Hypothalamus (tissue), 51 donors: Measurements from ENCODE around the gene FKBP6.
"Not testable (repeated sequence)": the region's sequence is repeated elsewhere in the genome, so short reads cannot be mapped to it uniquely, and the experiment has no call there.

Experiments used
- DNase-seq, 51 donors: peaks; one replicate each; lab custom pipeline; 2025; lab: John Stamatoyannopoulos, UW

Gene FKBP6

DNA sequence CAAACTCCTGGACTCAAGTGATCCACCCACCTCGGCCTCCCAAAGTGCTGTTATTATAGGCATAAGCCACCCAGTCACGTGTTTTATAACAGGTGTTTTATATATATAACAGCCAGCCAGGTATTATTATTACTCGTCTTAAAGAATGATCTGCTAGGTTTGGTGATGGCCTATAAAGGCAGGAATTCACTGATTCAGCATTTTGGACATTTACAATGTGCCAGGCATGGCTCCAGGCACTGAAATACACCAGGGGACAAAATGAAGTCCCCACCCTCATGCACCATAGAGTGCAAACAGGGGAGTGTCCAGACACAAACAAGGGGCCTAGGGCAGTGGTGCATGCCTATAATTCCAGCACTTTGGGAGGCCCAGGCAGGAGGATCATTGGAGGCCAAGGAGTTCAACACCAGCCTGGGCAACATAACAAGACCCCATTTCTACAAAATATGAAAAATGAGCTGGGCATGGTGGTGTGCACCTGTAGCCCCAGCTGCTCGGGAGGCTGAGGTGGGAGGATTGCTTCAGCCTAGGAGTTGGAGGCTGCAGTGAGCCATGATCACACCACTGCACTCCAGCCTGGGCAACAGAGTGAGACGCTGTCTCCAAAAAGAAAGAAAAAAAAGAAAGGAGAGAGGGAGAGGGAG lies 4.4 kb upstream of the FKBP6 start:
- DNase-seq = not testable (repeated sequence)

DNA sequence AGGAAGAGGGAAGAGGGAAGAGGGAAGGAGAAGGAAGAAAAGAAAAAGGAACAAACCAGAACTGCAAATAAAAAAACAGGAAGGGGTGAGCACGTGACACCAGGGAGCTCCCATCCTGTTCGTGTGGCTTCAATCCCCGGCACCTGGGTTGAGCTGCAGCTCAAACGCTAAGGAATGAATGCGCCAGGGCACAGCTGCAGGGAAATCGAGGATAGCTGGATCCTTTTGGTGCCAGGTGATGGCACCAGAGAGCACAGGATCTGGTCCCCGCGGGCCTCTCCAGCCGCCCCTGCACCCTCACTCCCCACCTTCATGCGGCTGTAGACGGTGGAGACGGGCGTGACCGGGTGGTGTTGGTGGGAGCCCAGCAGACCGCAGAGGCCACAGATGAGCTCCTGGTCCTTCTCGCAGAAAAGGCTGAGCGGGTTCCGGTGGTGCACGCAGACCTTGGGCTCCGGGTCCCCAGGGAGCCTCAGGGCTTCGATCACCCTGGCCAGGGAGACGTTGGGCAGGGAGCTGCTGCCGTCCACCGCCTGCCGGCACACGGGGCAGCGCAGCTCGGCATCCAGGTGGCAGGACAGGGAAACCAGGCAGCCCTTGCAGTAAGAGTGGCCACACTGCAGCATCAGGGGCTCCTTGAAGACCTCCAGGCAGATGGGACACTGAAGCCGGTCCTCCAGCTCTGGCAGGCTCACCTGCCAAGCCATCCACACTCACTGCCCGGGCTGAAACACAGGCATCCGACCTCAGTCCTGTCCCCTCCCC lies 3.7 kb upstream of the FKBP6 start:
- DNase-seq = peak in 36 of 51 donors; percentile 1 to 55 (median 32)

DNA sequence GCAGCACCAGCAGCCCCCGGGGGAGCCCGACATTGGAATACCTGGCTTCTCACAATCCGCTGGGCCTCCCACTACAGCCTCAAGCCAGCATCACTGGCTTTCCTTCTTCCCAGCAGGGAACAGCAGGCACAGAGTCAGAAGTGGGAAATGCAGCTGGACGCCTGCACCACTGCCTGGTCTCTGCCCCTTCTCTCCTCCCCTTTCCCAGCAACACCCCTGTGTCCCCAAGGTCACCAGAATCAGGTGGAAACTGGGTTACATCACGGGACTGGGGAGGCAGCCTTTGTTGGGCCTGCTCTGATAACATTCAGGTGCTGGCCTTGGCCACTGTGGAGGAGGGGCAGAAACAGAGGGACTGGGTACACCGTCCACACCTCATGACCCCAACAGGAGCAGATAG lies 2.5 kb upstream of the FKBP6 start:
- not testable (repeated sequence) for DNase-seq

DNA sequence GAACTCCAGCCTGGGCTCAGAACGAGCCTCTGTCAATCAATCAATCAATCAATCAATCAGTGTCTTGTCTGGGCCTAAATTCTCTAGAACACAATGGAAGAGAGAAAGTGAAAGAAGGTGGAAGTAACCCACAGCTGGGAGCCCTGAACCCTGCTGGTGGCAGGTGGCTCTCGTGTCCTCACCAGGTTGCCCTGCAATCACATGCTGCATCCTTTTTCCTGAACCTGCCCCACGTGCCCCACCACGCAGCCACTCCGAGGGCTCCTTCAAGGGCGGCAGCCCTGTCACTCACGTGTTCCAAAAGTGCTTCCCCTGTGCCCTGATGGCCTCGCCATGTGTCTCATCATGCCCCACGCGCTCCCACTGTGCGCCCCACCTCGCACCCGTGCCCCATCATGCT lies 512 bp upstream of the FKBP6 start:
- not testable (repeated sequence) for DNase-seq

DNA sequence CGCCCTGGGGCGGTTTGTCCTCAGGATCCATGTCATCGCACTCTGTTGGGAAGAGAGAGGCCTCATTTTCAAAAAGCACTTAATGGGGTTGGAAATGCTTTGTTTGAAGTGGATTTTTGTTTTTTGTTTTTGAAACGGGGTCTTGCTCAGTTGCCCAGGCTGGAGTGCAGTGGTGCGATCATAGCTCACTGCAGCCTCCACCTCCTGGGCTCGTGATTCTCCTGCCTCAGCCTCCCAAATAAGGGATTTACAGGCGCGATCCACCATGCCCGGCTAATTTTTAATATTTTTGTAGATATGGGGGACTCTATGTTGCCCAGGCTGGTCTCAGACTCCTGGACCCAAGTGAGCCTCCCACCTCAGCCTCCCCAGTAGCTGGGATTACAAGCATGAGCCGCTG lies 735 bp downstream of the FKBP6 start:
- no peak for DNase-seq

DNA sequence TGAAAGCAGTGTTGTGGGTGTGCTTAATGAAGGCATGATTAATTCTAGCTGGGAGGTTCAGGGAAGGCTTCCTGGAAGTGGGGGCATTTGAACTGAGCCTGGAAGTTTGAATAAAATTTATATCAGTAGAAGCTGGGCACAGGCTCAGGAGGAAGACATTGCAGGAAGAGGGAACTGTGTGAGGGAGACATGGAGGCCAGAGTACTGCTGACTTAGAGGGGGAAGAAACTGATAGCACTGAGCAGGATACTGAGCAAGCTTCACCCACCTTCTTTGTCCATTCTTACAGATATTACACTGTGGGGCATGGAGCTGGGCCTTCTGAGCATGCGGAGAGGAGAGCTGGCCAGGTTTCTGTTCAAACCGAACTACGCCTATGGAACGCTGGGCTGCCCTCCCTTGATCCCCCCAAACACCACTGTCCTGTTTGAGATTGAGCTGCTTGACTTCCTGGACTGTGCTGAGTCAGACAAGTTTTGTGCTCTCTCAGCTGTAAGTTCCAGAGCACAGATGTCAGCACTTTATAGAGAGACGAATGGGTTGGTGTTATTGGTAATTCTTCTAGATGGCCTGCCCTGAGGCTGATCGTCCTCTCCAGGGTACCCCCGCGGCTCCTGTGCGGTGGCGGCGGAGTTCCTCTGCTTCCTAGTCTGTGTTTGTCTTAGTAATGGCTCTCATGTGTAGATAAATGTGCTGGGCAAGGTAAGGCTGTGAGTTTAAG lies 2.1 kb downstream of the FKBP6 start:
- DNase-seq = no peak

DNA sequence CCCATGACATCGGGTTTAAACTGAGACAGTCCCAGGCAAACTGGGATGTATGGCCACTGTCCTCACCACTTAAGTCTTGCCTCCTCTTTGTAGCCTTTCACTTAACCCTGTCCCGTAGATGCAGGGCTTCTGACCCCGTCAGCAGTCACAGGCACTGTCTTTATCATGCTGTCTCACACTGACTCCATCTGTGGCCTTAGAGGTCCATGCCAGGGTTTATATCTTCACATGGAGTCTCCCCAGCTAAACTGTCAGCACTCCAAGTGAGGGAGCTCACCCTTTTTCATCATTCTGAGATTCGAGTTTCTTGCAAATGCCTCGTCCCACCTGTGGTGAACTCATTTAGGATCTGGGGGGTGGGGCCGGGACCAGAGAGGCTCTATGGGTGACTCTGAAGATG lies 2.8 kb downstream of the FKBP6 start:
- DNase-seq = no peak

DNA sequence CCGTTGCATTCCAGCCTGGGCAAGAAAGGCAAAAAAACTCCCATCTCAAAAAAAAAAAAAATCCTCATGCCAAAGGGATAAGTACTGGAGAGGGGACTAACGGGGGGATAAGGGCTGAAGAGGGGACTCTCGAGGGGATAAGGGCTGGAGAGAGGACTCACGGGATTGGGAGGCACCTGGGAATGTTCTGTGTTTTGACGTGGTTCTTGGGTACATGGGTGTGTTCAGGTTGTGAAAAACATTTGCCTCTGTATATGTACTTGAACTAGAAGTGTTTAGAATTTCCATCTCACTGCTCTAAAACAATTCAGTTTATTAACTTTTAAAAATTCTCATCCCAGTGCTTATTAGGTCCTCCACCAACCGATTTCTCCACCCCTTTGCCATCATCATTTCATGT lies 4.5 kb downstream of the FKBP6 start:
- no peak for DNase-seq

DNA sequence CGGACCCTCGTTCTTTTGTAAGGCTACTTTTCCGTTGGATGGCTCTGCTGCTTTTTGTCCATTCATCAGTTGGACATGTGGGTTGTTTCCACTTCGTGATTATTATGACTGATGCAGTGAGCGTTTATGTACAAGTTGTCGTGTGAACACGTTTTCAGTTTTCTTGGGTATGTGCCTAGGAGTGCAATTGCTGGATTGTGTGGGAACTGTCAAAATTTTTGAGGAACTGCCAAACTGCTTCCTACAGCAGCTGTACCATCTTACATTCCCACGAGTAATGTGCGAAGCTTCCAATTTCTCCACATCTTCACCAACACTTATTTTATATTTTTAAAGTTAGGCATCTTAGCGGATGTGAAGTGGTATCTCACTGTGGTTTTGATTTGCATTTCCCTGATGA lies 10.4 kb downstream of the FKBP6 start:
- no peak for DNase-seq

DNA sequence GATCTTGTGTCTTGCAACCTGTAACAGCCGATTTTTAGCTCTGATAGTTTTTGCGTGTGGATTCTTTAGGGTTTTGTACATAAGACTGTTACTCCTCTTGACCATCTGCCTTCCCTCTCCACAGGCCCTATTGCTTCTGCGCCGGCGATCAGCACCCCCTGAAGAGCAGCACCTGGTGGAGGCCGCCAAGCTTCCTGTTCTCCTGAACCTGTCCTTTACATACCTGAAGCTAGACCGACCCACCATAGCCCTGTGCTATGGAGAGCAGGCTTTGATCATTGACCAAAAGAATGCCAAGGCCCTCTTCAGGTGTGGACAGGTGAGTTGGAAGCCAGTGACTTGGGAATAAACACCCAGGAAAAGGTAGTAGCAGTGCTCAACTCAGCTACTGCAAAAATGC lies 12.6 kb downstream of the FKBP6 start:
- DNase-seq = no peak

DNA sequence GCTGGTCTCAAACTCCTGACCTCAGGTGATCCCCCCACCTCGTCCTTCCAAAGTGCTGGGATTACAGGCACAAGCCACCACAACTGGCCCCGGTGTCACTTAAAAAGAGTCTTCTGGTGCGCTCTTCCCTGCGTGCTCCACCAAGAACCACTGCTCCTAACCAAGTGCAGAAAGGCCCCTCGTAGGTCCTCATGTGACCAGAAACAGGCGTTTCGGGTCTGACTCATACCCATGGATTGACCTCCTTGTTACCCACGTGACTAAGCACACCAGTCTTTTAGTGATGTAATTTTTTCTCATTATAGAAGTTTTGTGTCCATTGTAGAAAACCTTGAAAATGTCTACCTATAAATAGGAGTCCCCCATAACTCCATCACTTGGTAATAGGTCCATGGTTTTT lies 13.9 kb downstream of the FKBP6 start:
- DNase-seq = no peak

DNA sequence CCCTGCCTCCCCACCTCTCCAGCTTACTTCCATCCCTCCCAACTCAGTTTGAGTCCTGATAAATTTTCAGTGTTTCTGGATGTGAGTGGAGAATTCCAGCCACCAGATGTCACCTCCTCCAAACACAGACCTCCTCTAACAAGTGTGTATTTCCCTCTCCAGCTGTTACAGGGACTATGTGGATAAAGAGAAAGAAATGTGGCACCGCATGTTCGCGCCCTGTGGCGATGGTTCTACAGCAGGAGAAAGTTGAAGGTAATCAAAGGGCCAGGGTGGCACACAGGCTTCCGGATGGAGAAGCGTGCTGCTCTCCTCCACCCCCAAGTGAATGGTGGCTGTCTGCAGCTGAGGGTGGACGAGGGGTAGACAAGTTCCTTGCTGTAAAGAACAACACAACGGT lies 14.7 kb downstream of the FKBP6 start:
- DNase-seq = peak in 15 of 51 donors; percentile 6 to 27 (median 16)

DNA sequence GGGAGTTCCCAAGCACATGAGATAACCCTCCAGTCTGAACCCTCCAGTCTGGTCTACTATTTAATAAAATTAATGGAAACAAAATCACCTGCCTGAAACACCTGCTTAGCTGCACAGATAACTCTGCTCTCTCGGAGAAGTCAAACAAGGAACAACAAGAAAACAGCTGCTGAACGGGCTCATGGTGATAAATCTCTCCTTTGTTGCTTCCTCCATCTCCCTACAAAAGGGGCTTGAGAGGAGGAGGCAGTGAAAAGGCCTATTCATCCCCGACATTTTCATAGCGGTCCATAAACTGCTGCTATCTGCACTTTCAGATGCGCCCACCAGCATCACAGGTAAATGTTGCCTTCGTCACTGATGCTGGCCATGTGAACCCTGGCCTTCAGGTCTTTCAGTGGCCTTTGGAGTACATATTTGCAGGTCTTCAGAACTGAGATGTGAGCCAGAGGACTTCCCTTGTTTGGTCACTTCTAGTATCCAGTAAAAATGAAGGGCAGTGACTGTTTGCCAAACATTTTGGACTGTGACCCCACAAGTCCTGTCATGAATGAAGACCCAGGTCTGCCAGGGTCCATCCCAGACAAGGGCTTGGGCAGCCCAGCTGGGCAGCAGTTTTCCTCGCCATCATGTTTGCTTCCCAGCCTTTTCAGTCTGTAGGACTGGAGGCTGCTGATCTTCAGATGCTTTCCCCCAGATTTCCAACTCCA lies 15.9 kb downstream of the FKBP6 start:
- DNase-seq = peak in 1 of 51 donors; percentile 8

DNA sequence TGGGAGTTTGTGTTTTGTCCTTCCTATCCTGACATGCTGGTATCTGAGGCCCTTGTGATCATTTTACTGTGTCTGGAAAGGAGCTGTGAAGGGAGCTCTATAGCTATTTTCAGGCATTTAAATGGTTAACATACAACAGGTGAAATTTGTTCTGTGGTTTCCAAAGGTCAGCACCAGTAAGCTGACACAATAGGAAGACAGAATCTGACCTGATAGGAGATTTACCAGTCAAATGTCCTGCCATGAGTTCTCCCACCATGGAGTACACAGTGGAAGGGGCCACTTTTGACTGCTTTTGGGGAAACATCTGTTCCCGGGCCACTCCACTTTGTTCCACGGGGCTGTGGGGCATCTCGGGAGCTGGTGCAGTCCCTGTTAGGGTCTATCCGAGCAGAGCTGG lies 17.6 kb downstream of the FKBP6 start:
- DNase-seq = no peak

DNA sequence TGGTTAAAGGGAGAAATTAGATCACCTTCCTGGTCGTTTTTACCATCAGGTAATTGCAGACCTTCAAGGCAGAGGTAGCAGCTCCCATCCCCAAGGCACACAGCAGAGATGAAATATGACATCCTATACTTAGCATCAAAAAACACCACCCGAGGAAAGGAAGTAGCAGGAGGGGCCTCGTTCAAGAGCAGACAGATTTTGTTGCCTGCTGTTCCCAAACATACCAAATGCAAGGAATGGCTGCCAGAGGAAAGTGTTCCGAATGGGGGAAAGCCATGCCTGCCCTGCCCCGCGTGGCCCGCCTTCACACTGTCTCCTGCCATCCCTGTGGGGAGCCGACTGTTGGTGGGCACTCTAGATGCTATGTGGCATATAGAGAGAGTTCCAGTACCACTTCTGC lies 18.0 kb downstream of the FKBP6 start:
- DNase-seq = no peak

DNA sequence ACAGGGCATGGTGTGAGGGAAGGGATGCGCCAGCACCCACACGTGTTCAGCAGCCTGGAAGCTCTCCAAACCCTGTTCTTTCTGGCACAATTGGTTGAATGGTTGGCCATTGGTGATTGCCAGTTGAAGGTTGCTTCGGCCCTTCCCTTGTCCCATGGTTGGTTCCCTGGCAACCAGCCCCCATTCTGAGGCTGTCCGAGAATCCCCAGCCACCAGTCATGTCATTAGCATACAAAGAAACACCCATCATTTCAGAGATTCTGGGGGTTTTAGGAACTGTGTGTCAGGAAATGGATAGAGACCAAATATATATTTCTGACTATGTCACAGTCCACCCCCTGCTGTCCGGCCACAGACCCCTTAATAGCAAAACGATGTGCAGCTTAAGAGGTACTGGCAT lies 21.8 kb downstream of the FKBP6 start:
- no peak for DNase-seq

DNA sequence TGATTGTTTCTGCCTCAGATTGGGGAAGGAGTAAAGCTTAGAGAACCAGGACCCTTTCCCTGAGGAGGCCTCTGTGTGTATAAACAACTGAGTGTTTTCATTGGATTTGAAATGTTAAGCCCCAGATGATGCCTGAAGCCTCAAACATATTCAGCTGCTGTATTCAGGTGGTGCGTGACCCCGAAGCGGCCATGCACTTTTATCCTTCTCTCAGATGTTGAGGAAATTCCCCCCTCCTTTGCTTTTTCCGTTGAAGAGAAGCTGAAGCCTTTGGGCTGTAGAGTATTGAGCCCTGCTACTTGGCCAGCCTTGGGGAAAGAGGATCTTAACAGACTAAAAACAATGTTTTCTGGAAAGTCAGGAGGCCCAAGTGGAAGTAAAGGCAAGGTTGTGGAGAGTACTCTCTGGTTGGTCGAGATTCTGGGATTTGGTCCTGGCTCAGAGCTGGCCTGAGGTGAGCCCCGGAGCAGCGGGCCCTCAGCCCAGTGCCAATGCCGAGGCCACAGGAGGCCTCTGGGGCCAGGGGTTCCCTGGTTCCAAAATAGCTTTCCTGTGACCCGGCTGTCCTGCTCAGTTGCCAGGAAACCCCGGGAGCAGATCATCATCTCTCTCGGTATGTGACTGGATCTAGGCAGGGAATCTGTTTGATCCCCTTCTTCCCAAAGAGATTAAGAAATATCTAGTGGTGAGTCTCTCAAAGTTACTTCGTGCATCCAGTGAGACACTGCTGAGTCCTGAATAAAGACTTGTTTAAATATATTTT lies 22.5 kb downstream of the FKBP6 start:
- DNase-seq = no peak

DNA sequence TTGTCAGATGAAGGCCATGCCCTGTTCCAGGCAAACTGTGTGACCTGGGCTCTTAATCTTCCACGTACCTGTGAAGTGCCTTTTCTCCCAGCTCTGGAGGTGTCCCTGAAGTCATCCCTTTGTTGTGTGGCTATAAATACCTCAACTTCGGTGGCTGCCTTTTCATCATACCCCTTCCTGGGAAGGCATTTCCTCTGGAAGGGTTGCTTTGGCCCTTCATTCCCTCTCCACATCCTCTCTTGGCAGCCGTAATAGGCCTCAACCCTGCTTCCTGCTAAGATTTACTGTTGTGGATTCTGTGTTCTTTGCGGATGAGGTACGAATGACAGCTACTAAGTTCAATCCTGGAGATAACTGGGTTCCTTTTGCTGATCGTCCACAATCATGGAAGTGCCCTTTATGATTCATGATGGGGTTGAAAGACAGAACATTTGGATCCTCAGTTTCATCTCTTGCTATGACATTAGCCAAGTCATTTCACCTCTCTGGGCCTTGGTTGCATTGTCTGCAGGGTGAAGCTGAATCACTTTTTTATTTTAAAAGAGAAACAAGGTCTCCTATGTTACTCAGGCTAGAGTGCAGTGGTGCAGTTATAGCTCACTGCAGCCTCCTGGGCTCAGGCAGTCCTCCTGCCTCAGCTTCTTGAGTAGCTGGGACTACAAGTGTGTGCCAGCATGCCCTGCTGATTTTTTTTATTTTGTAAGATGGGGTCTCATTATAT lies 23.6 kb downstream of the FKBP6 start:
- no peak for DNase-seq

DNA sequence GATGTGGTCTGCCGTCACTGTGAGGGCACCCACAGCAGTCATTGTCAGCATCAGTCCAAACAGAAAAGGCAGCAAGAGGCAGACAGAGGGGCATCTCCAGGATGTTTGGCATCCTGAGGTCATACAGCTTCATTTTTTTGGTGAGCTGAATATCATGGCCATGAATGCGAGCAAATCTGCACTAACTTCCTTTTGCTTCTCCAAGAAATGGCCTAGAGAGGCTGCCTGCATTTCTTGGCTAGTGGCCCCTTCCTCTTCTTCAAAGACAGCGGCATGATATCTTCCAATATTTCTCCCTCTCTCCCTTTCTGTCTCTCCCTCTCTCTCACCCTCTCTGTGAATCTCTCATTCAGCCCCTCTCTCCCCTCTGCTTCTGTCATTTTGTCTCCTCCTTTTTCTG lies 24.8 kb downstream of the FKBP6 start:
- no peak for DNase-seq

DNA sequence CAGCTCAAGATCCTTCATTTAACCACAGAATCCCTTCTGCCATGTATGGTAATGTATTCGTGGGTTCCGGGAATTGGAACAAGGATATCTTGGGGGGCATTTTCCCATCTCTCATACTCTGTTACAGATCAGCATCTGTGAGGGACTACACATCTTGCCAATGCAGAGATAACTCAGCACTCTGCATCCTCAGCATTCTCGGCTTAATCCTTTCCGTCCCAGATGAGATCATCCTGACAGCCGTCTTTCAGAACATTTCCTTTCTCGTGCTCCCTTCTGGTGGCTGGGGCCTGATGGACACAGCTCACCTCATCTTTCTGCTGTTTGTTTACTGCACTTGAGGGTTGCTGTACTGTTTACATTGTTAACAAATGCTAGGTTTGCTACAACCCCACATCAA lies 25.3 kb downstream of the FKBP6 start:
- no peak for DNase-seq
